Neural cell (in vitro differentiated cells): Measurements from ENCODE around the gene MYMK. TPM values are rescaled to one million over a fixed set of nuclear protein-coding genes. Genes with fewer than 3 reads are reported as not detected.

Source experiments
- H2AFZ ChIP-seq: fragments of 200-600, 300-800 bp; sonication (generic), shearing (Covaris generic); 2 replicates; pipeline ENCODE4 v1.6.0; 2014; ENCODE audit warnings: low read depth, mild to moderate bottlenecking, antibody characterized with exemption, low read length, moderate library complexity
- H3F3A ChIP-seq: fragments of 200-600 bp; shearing (Covaris generic); 2 replicates; pipeline ENCODE4 v1.6.1; 2016; ENCODE audit warnings: mild to moderate bottlenecking, moderate library complexity, mixed read lengths, antibody characterized with exemption, low read length; ENCODE audit not compliant: insufficient read depth, poor library complexity, severe bottlenecking
- H3K27ac ChIP-seq: fragments of 200-600, 300-800 bp; sonication (generic), shearing (Covaris generic); 2 replicates; pipeline ENCODE4 v1.5.1; 2014; ENCODE audit warnings: mild to moderate bottlenecking, low read length, moderate library complexity
- H3K27me3 ChIP-seq: fragments of 300-800, 200-600 bp; sonication (generic), shearing (Covaris generic); 2 replicates; pipeline ENCODE4 v1.6.0; 2014; ENCODE audit warnings: mild to moderate bottlenecking, low read depth, low read length, moderate library complexity; ENCODE audit not compliant: insufficient read depth
- H3K36me3 ChIP-seq: fragments of 300-800, 200-600 bp; sonication (generic), shearing (Covaris generic); 2 replicates; pipeline ENCODE4 v1.5.1; 2014; ENCODE audit warnings: mild to moderate bottlenecking, antibody characterized with exemption, low read length, moderate library complexity; ENCODE audit not compliant: insufficient read depth
- H3K4me2 ChIP-seq: fragments of 300-800, 200-600 bp; sonication (generic), shearing (Covaris generic); 2 replicates; pipeline ENCODE4 v1.6.0; 2014; ENCODE audit warnings: mild to moderate bottlenecking, low read length
- H3K4me3 ChIP-seq: fragments of 300-800, 200-600 bp; sonication (generic), shearing (Covaris generic); 2 replicates; pipeline ENCODE4 v1.5.1; 2014; ENCODE audit warnings: mild to moderate bottlenecking, low read length, moderate library complexity
- H3K79me2 ChIP-seq: fragments of 200-600 bp; shearing (Covaris generic); replicated peaks from 2 replicates; pipeline ENCODE4 v1.6.0; 2014; ENCODE audit warnings: mild to moderate bottlenecking, low read length, moderate library complexity; ENCODE audit not compliant: insufficient read depth
- H3K9ac ChIP-seq: fragments of 300-800, 200-600 bp; sonication (generic), shearing (Covaris generic); 2 replicates; pipeline ENCODE4 v1.6.1; 2016; ENCODE audit warnings: mild to moderate bottlenecking, low read length, mixed read lengths
- H3K9me2 ChIP-seq: fragments of 200-600 bp; shearing (Covaris generic); 2 replicates; pipeline ENCODE4 v1.6.1; 2016; ENCODE audit warnings: mild to moderate bottlenecking, low read length, mixed read lengths; ENCODE audit not compliant: insufficient read depth
- H3K9me3 ChIP-seq: fragments of 200-600, 300-800 bp; sonication (generic), shearing (Covaris generic); 2 replicates; pipeline ENCODE4 v1.6.1; 2016; ENCODE audit warnings: mild to moderate bottlenecking, mixed run types, low read length, moderate library complexity, mixed read lengths
- H4K20me1 ChIP-seq: fragments of 200-600 bp; shearing (Covaris generic); 2 replicates; pipeline ENCODE4 v1.6.1; 2016; ENCODE audit warnings: mild to moderate bottlenecking, mixed run types; ENCODE audit not compliant: insufficient read depth
- EP300 ChIP-seq: fragments of 450-650 bp; conservative IDR thresholded peaks from 2 replicates; pipeline ENCODE4 v1.6.1; 2014; ENCODE audit warnings: antibody characterized with exemption, mild to moderate bottlenecking, moderate library complexity; ENCODE audit not compliant: poor library complexity, severe bottlenecking
- EZH2 ChIP-seq: fragments of 200-600, 300-800 bp; shearing (Covaris generic), sonication (generic); IDR thresholded peaks from 2 replicates; pipeline ENCODE4 v1.6.1; 2014; ENCODE audit warnings: antibody characterized with exemption, low read length, borderline replicate concordance, mild to moderate bottlenecking; ENCODE audit not compliant: insufficient read depth, poor library complexity, severe bottlenecking
- MXI1 ChIP-seq: fragments of 450-650 bp; conservative IDR thresholded peaks from 2 replicates; pipeline ENCODE4 v1.6.1; 2014; ENCODE audit warnings: antibody characterized with exemption, mild to moderate bottlenecking; ENCODE audit not compliant: poor library complexity, severe bottlenecking
- POLR2AphosphoS5 ChIP-seq: IDR thresholded peaks from 2 replicates; pipeline ENCODE4 v1.6.1; 2012
- RAD21 ChIP-seq: fragments of 450-650 bp; conservative IDR thresholded peaks from 2 replicates; pipeline ENCODE4 v1.6.1; 2014; ENCODE audit warnings: antibody characterized with exemption, mild to moderate bottlenecking, moderate library complexity
- SMC3 ChIP-seq: fragments of 450-650 bp; conservative IDR thresholded peaks from 2 replicates; pipeline ENCODE4 v1.6.1; 2014; ENCODE audit warnings: antibody characterized with exemption, mild to moderate bottlenecking, moderate library complexity; ENCODE audit not compliant: poor library complexity
- TAF1 ChIP-seq: IDR thresholded peaks from 2 replicates; pipeline ENCODE4 v1.6.1; 2012; ENCODE audit warnings: low read depth
- polyA plus RNA-seq: library from polyadenylated mRNA; depleted of rRNA; stranded (reverse); fragments of >200 nt; gene quantifications from 2 replicates; pipeline ENCODE4 v1.2.3, GENCODE V29; 2014
- TF ChIP-seq, protein P1 (sequence below): IDR thresholded peaks from 2 replicates; pipeline ENCODE4 v1.6.1; 2012; ENCODE audit warnings: borderline replicate concordance
- TF ChIP-seq, protein P2 (sequence below): fragments of 450-650 bp; IDR thresholded peaks from 2 replicates; pipeline ENCODE4 v1.5.1; 2014; ENCODE audit warnings: antibody characterized with exemption, mild to moderate bottlenecking, moderate library complexity; ENCODE audit not compliant: poor library complexity, severe bottlenecking

The MYMK gene
- polyA plus RNA-seq, 1 donor from 2014 or later, result not detected

DNA sequence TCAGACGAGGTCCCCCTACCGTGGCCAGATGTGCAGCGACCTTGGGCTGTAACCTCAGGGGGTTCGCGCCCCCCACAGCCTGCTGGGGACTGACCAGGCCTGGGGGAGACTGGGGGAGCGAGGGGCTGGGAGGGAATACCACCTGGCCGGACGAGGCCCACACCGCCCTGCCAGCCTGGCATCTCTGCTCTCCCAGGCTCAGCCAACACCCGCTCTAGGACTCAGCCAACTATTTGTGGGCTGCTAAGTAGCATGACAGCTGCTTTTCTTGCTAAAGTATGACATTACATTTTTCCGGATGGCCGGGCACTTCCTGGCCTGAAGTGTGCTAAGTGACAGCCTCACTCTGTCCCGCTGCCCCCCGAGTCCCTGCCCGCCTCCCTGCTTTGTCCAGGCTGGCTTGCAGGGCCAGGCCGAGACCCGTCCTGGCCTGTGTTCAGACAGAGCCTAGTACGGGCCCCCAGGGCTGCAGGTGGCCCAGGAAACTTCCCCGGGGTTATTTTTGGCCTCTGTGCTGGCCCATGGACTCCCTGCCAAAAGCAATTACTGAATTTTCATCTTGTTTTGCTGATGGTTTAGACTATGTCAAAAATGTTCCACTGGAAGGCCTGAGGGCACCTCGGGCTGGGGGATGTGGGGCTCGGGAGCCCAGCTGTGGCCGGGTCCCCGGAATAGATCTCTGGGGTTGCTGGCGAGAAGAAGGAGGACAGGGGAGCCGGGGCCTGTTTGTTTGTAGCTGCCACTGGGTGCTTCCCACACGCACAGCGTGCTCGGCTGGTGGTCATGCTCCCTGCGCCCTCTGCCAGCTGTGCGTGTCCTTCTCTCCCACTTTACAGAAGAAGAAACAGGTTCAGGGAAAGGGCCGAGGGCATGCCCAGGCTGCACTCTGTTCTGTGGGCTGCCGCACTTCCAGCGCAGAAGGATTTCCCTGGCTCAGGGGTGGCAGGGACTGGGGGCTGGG, 32.4 kb downstream of the MYMK start:
- Histone ChIP-seq H3K36me3 (no peaks in the 10 kb centered on the region), H3K9ac (no peak overlapping the region), H3F3A (no peaks in the 10 kb centered on the region), H3K27me3 (no peaks in the 10 kb centered on the region), H3K9me3 (no peaks in the 10 kb centered on the region), H3K27ac (no peak overlapping the region), H3K79me2 (no peaks in the 10 kb centered on the region), H3K9me2 (no peaks in the 10 kb centered on the region), H3K4me2 (no peak overlapping the region), H3K4me3 (no peak overlapping the region), H4K20me1 (no peaks in the 10 kb centered on the region), H2AFZ (no peak overlapping the region)
- TF ChIP-seq RAD21 (no peak), MXI1 (no peak), POLR2AphosphoS5 (no peak), EZH2 (no peak), TAF1 (no peak), SMC3 (no peak), EP300 (no peak)
- TF ChIP-seq, protein P1, sequence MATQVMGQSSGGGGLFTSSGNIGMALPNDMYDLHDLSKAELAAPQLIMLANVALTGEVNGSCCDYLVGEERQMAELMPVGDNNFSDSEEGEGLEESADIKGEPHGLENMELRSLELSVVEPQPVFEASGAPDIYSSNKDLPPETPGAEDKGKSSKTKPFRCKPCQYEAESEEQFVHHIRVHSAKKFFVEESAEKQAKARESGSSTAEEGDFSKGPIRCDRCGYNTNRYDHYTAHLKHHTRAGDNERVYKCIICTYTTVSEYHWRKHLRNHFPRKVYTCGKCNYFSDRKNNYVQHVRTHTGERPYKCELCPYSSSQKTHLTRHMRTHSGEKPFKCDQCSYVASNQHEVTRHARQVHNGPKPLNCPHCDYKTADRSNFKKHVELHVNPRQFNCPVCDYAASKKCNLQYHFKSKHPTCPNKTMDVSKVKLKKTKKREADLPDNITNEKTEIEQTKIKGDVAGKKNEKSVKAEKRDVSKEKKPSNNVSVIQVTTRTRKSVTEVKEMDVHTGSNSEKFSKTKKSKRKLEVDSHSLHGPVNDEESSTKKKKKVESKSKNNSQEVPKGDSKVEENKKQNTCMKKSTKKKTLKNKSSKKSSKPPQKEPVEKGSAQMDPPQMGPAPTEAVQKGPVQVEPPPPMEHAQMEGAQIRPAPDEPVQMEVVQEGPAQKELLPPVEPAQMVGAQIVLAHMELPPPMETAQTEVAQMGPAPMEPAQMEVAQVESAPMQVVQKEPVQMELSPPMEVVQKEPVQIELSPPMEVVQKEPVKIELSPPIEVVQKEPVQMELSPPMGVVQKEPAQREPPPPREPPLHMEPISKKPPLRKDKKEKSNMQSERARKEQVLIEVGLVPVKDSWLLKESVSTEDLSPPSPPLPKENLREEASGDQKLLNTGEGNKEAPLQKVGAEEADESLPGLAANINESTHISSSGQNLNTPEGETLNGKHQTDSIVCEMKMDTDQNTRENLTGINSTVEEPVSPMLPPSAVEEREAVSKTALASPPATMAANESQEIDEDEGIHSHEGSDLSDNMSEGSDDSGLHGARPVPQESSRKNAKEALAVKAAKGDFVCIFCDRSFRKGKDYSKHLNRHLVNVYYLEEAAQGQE, result no peak
- TF ChIP-seq, protein P2, sequence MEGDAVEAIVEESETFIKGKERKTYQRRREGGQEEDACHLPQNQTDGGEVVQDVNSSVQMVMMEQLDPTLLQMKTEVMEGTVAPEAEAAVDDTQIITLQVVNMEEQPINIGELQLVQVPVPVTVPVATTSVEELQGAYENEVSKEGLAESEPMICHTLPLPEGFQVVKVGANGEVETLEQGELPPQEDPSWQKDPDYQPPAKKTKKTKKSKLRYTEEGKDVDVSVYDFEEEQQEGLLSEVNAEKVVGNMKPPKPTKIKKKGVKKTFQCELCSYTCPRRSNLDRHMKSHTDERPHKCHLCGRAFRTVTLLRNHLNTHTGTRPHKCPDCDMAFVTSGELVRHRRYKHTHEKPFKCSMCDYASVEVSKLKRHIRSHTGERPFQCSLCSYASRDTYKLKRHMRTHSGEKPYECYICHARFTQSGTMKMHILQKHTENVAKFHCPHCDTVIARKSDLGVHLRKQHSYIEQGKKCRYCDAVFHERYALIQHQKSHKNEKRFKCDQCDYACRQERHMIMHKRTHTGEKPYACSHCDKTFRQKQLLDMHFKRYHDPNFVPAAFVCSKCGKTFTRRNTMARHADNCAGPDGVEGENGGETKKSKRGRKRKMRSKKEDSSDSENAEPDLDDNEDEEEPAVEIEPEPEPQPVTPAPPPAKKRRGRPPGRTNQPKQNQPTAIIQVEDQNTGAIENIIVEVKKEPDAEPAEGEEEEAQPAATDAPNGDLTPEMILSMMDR, result no peak

DNA sequence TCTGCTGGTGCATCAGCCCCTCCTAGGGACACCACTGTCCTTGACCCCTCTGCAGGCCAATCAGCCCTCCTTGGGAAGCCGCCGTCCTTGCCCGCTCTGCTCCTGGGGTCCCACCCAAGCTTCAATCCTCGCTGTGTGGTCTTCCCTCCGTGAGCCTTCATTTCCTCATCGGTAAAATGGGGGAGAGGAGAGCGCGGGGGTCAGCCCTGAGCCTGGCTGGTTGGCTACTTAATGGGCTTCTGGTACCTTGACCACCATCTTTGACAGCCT, 33.2 kb downstream of the MYMK start:
- Histone ChIP-seq H3K36me3 (no peaks in the 10 kb centered on the region), H3F3A (no peaks in the 10 kb centered on the region), H3K27ac (no peak overlapping the region), H2AFZ (no peak overlapping the region), H3K4me3 (no peak overlapping the region), H3K9me2 (no peaks in the 10 kb centered on the region), H3K9ac (no peak overlapping the region), H3K27me3 (no peaks in the 10 kb centered on the region), H3K4me2 (no peak overlapping the region), H4K20me1 (no peaks in the 10 kb centered on the region), H3K79me2 (no peaks in the 10 kb centered on the region), H3K9me3 (no peaks in the 10 kb centered on the region)
- no peak for TF ChIP-seq MXI1
- TF ChIP-seq TAF1, result no peak
- TF ChIP-seq RAD21, result no peak
- TF ChIP-seq, protein P1, result no peak
- no peak for TF ChIP-seq EP300
